HepG2 (cell line): ENCODE results near the gene DOK1. TPM values are rescaled to one million over a fixed set of nuclear protein-coding genes. Genes with fewer than 3 reads are reported as not detected.

Experiments
- ATAC-seq: fragments of 200-7000 bp; cut with Tn5 transposase; 3 replicates; pipeline ENCODE4 v1.9.1; 2020; ENCODE audit warnings: mild to moderate bottlenecking, moderate library complexity
- BruUV-seq: library from RNA; stranded (reverse); fragments of 400-500 nt; replicated peaks from 2 replicates; lab custom pipeline; 2021; lab: Mats Ljungman, UMichigan
- CTCF ChIA-PET: fragments of 300-600 bp; formaldehyde crosslinking; extraction: SDS; loops from one replicate; lab custom pipeline; 2021; ENCODE audit warnings: low total read pairs, inconsistent platforms, low intra/inter-chr PET ratio; lab: Yijun Ruan, JAX
- POLR2A ChIA-PET: fragments of 350-600 bp; sonication (Branson Sonifier 250); formaldehyde crosslinking; loops from one replicate; lab custom pipeline; 2020; ENCODE audit warnings: antibody characterized with exemption, inconsistent platforms; lab: Yijun Ruan, JAX
- DNase-seq: peaks from one replicate; pipeline ENCODE4 v3.0.0-alpha.2; 2015; ENCODE audit warnings: low spot score
- FAIRE-seq: peaks from 3 replicates; lab custom pipeline; 2011; peaks lifted over from hg19 to GRCh38; lab: Jason Lieb, UNC
- H2AFZ ChIP-seq: one replicate; pipeline ENCODE4 v1.6.1; 2011; ENCODE audit warnings: low read length, inconsistent platforms
- H3K27ac ChIP-seq: fragments of 300-600 bp; 3 replicates; pipeline ENCODE4 v1.8.0; 2011; ENCODE audit warnings: mixed run types, mild to moderate bottlenecking, mixed read lengths, low read length, inconsistent platforms; ENCODE audit not compliant: insufficient read depth; ENCODE audit errors: extremely low read length
- H3K27me3 ChIP-seq, 2 experiments: fragments of 200-600 bp in 1 of 2; 2 replicates in 1 of 2; 3 replicates in 1 of 2; pipeline versions ENCODE4 v1.6.0 to v1.8.0; 2011; ENCODE audit warnings: low read length in 2 of 2, mild to moderate bottlenecking in 2 of 2, moderate library complexity in 2 of 2, inconsistent platforms in 1 of 2; ENCODE audit not compliant: insufficient read depth in 2 of 2, control insufficient read depth in 1 of 2
- H3K36me3 ChIP-seq, 2 experiments: fragments of 200-600 bp in 1 of 2; replicated peaks in 1 of 2; 2 replicates in 1 of 2; 3 replicates in 1 of 2; pipeline versions ENCODE4 v1.5.1 to v1.8.0; 2011; ENCODE audit warnings: low read length in 2 of 2, inconsistent platforms in 1 of 2; ENCODE audit not compliant: insufficient read depth in 2 of 2, control insufficient read depth in 1 of 2
- H3K4me1 ChIP-seq: 2 replicates; pipeline ENCODE4 v1.5.1; 2012; ENCODE audit warnings: low read length, inconsistent platforms; ENCODE audit not compliant: insufficient read depth
- H3K4me2 ChIP-seq: 2 replicates; pipeline ENCODE4 v1.6.0; 2011; ENCODE audit warnings: low read depth, low read length, inconsistent platforms
- H3K4me3 ChIP-seq, 3 experiments: fragments of 200-600 bp in 1 of 3; sonication (generic), shearing (Covaris generic) in 1 of 3; replicated peaks in 1 of 3; 2 replicates each; pipeline ENCODE4 v1.5.1; 2011 to 2016; ENCODE audit warnings: low read length in 3 of 3, inconsistent platforms in 2 of 3, low read depth in 2 of 3, mild to moderate bottlenecking in 2 of 3, control low read depth in 1 of 3, mixed read lengths in 1 of 3; ENCODE audit not compliant: insufficient read depth in 1 of 3
- H3K79me2 ChIP-seq: one replicate; pipeline ENCODE4 v1.6.1; 2011; ENCODE audit warnings: low read length, inconsistent platforms; ENCODE audit not compliant: insufficient read depth
- H3K9ac ChIP-seq: 2 replicates; pipeline ENCODE4 v1.6.0; 2011; ENCODE audit warnings: mild to moderate bottlenecking, low read depth, low read length, inconsistent platforms; ENCODE audit not compliant: insufficient read depth
- H3K9me3 ChIP-seq: 2 replicates; pipeline ENCODE4 v1.5.1; 2012; ENCODE audit warnings: mild to moderate bottlenecking, low read length
- H4K20me1 ChIP-seq: 2 replicates; pipeline ENCODE4 v1.6.0; 2011; ENCODE audit warnings: inconsistent platforms, mild to moderate bottlenecking, low read length, moderate library complexity; ENCODE audit not compliant: insufficient read depth
- ARID2 ChIP-seq: sonication (generic); formaldehyde crosslinking; IDR thresholded peaks from 2 replicates; pipeline ENCODE4 v1.8.1; 2022; ENCODE audit warnings: mild to moderate bottlenecking, missing genetic modification reagents, borderline replicate concordance
- ATF7-NPFF ChIP-seq: sonication (generic); formaldehyde crosslinking; IDR thresholded peaks from 2 replicates; pipeline ENCODE4 v1.8.1; 2023; ENCODE audit warnings: mild to moderate bottlenecking, low read depth, missing genetic modification reagents, moderate library complexity
- CENPT ChIP-seq: sonication (generic); formaldehyde crosslinking; IDR thresholded peaks from 2 replicates; pipeline ENCODE4 v1.8.0; 2022; ENCODE audit warnings: low read depth, mild to moderate bottlenecking, moderate library complexity, missing genetic modification reagents
- ESRRA ChIP-seq: sonication (generic); formaldehyde crosslinking; IDR thresholded peaks from 2 replicates; pipeline ENCODE4 v1.5.1; 2020; ENCODE audit warnings: mild to moderate bottlenecking, low read depth, missing genetic modification reagents
- HCFC1 ChIP-seq: fragments of 150-350 bp; IDR thresholded peaks from 2 replicates; pipeline ENCODE4 v1.6.1; 2014; ENCODE audit warnings: low read depth, low read length
- HNF4A ChIP-seq: sonication (generic); formaldehyde crosslinking; IDR thresholded peaks from 2 replicates; pipeline ENCODE4 v1.4.0; 2020; ENCODE audit warnings: missing genetic modification reagents
- MAX ChIP-seq: IDR thresholded peaks from 2 replicates; pipeline ENCODE4 v1.6.1; 2012; ENCODE audit warnings: inconsistent platforms
- RFXAP ChIP-seq: sonication (generic); formaldehyde crosslinking; IDR thresholded peaks from 2 replicates; pipeline ENCODE4 v1.4.0; 2020; ENCODE audit warnings: missing genetic modification reagents, borderline replicate concordance
- SAFB2 ChIP-seq: sonication (generic); formaldehyde crosslinking; IDR thresholded peaks from 2 replicates; pipeline ENCODE4 v1.5.1; 2020; ENCODE audit warnings: missing genetic modification reagents, low read depth, mild to moderate bottlenecking, borderline replicate concordance
- SRSF4 ChIP-seq: fragments of 200-400 bp; formaldehyde crosslinking; IDR thresholded peaks from one replicate; pipeline ENCODE4 v1.6.1; 2018; ENCODE audit warnings: mild to moderate bottlenecking, low read depth, low read length, moderate library complexity; ENCODE audit not compliant: poor library complexity, severe bottlenecking
- ZBTB8A ChIP-seq: sonication (generic); formaldehyde crosslinking; IDR thresholded peaks from 2 replicates; pipeline ENCODE4 v1.4.0; 2020; ENCODE audit warnings: mild to moderate bottlenecking, low read depth, missing genetic modification reagents, borderline replicate concordance
- ZNF280B ChIP-seq: sonication (generic); formaldehyde crosslinking; IDR thresholded peaks from 2 replicates; pipeline ENCODE4 v1.5.0; 2020; ENCODE audit warnings: missing genetic modification reagents, mild to moderate bottlenecking, borderline replicate concordance
- ZNF337 ChIP-seq: sonication (generic); formaldehyde crosslinking; IDR thresholded peaks from 2 replicates; pipeline ENCODE4 v1.5.1; 2020; ENCODE audit warnings: missing genetic modification reagents, low read depth, mild to moderate bottlenecking, borderline replicate concordance
- ZNF512 ChIP-seq: sonication (generic); formaldehyde crosslinking; IDR thresholded peaks from 2 replicates; pipeline ENCODE4 v1.4.0; 2020; ENCODE audit warnings: mild to moderate bottlenecking, missing genetic modification reagents
- ZNF83 ChIP-seq: sonication (generic); formaldehyde crosslinking; IDR thresholded peaks from 2 replicates; pipeline ENCODE4 v1.4.0; 2020; ENCODE audit warnings: missing genetic modification reagents, mild to moderate bottlenecking, borderline replicate concordance
- whole genome bisulfite sequencing: methylation state at CpG from one replicate; pipeline ENCODE4 v1.1.6; 2017; ENCODE audit warnings: low lambda C conversion rate; 5-methylcytosine and 5-hydroxymethylcytosine counted together
- in situ Hi-C: cut with HindIII; loops from 2 replicates; pipeline ENCODE4 v1.10.0; 2017; ENCODE audit warnings: low pct_unique_long_range_greater_than_20kb; ENCODE audit not compliant: extremely low pct_ligation_motif_present
- intact Hi-C: fragments of 100-400 bp; cut with micrococcal nuclease; formaldehyde crosslinking; loops from one replicate; pipeline ENCODE4 v1.10.0; 2022; ENCODE audit not compliant: unreplicated experiment
- polyA plus RNA-seq, 8 experiments: library from polyadenylated mRNA; depleted of rRNA in 3 of 8; stranded (reverse) in 7 of 8; unstranded in 1 of 8; fragments of >200 nt; fragmentation: Illumina TruSeq in 4 of 8; extraction: Trizol in 4 of 8; gene quantifications; 2 replicates each; pipeline versions ENCODE4 v1.2.1 to v1.2.3, GENCODE V29; 2011 to 2016; ENCODE audit warnings: low read depth in 4 of 8, missing spikeins in 1 of 8, mixed read lengths in 1 of 8; ENCODE audit not compliant: insufficient read depth in 1 of 8
- total RNA-seq, 5 experiments: library from RNA; depleted of rRNA; stranded (reverse); fragments of >200 nt; fragmentation: Illumina TruSeq; extraction: Trizol; gene quantifications; 2 replicates each; pipeline ENCODE4 v1.2.3, GENCODE V29; 2016; ENCODE audit warnings: low read depth in 1 of 5
- TF ChIP-seq, protein P1 (sequence below): sonication (generic); formaldehyde crosslinking; IDR thresholded peaks from 2 replicates; pipeline ENCODE4 v1.8.1; 2023; ENCODE audit warnings: mild to moderate bottlenecking, missing genetic modification reagents

DOK1 gene
- total and polyA plus RNA-seq, 2 of the 13 experiments (the other 11 are each of a cell fraction or from before 2014, with no cell fraction given), result 0.53 to 0.74 TPM

DNA sequence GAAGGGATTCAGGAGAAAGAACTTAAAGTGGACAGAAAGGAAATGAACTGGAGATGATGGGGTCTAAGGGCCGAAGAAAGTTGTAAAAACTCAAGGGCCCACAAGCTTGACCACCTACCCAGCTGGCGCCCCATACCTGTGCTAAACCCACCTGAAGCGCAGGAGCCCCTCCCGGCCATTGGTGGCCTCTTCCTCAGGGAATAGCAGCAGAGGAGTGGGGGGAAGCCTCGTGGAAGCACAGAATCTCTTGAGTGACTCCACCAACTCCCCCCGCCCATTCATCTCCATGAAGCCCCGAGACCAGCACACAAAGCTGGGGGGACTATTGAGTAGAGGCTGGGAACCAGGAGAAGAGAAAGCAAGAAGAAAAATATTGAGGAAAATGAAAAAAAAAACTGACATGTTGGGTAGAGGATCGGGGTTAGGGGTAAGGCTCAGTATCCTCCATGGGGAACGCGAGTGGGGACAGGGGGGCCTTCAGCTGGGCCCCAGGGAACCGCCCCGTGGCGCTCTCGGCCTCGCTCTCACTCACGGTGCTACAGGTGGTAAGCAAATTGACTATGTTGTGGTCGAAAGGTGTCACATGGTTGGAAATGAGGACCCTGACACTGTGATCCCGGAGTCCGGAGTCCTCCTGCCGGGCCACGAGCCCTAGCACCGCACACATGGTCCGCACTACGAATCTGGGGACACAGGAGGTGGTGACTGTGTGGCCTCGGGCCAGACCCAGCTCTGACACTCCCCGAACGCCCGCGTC lies 25.7 kb upstream of the DOK1 start:
- H3K36me3 ChIP-seq, result peaks cover 19 to 33% of the 10 kb centered on the region in 2 experiments
- 7% methylated on average over 25 of the region's 29 CpGs for WGBS
- POLR2A ChIA-PET, result interaction anchor here (0.6 to 5.9 kb wide), 20 partner anchors 10 to 261 kb away, joined by 3 to 93 read pairs (median 8); partner anchors contain the start of genes CCDC142, INO80B, LBX2 and LOXL3
- H3K4me3 ChIP-seq, result peak overlapping the region; percentile 84 to 100 (median 100)
- no peak overlapping the region for H2AFZ ChIP-seq
- peaks cover 63% of the 10 kb centered on the region for H3K4me1 ChIP-seq
- CTCF ChIA-PET, result interaction anchor here (1.5 to 1.9 kb wide), 2 partner anchors 22 to 46 kb away, joined by 3 to 5 read pairs; partner anchors contain the start of genes CCDC142, PCGF1 and TTC31
- H4K20me1 ChIP-seq, result no peaks in the 10 kb centered on the region
- in situ Hi-C loops (no loop called here), intact Hi-C loops (loop anchor here (1.0 to 2.0 kb wide), 5 partner anchors 21 to 70 kb away; partner anchors contain the start of genes MRPL53, PCGF1, TTC31 and WBP1)
- ATAC-seq, result peak; percentile 20
- no TSS peak for BruUV-seq
- no peaks in the 10 kb centered on the region for H3K9me3 ChIP-seq
- peak; percentile 49 for DNase-seq
- peak overlapping the region; percentile 99 for H3K9ac ChIP-seq
- no peak for FAIRE-seq
- peak overlapping the region; percentile 95 for H3K27ac ChIP-seq
- no peaks in the 10 kb centered on the region; a peak in 1 of 5 replicates for H3K27me3 ChIP-seq
- peaks cover 50% of the 10 kb centered on the region for H3K79me2 ChIP-seq
- peak overlapping the region; percentile 94 for H3K4me2 ChIP-seq
- TF ChIP-seq SRSF4 (peak; percentile 37), ZNF337 (CRISPR knock-in tag) (0 out of 2 replicates have a peak, but pooled peaks have one; percentile 16), ZNF512 (peak; percentile 14; the same call in 1 of the 2 replicates), HNF4A (CRISPR knock-in tag) (peak; percentile 79), ATF7-NPFF (CRISPR knock-in tag) (0 out of 2 replicates have a peak, but pooled peaks have one; percentile 34), HCFC1 (no peak), ZNF280B (peak; percentile 79; the same call in 1 of the 2 replicates), SAFB2 (CRISPR knock-in tag) (0 out of 2 replicates have a peak, but pooled peaks have one; percentile 18), ZNF83 (0 out of 2 replicates have a peak, but pooled peaks have one; percentile 22), ESRRA (CRISPR knock-in tag) (0 out of 2 replicates have a peak, but pooled peaks have one; percentile 8), RFXAP (CRISPR knock-in tag) (peak; percentile 15; the same call in 1 of the 2 replicates), CENPT (peak; percentile 75; the same call in 1 of the 2 replicates), ZBTB8A (CRISPR knock-in tag) (peak; percentile 7; the same call in 1 of the 2 replicates), ARID2 (CRISPR knock-in tag) (peak; percentile 81), MAX (peak; percentile 91)
- TF ChIP-seq, protein P1, sequence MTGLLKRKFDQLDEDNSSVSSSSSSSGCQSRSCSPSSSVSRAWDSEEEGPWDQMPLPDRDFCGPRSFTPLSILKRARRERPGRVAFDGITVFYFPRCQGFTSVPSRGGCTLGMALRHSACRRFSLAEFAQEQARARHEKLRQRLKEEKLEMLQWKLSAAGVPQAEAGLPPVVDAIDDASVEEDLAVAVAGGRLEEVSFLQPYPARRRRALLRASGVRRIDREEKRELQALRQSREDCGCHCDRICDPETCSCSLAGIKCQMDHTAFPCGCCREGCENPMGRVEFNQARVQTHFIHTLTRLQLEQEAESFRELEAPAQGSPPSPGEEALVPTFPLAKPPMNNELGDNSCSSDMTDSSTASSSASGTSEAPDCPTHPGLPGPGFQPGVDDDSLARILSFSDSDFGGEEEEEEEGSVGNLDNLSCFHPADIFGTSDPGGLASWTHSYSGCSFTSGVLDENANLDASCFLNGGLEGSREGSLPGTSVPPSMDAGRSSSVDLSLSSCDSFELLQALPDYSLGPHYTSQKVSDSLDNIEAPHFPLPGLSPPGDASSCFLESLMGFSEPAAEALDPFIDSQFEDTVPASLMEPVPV (CRISPR knock-in tag), result 0 out of 2 replicates have a peak, but pooled peaks have one; percentile 64
